Neuron (in vitro differentiated cells): ENCODE measurements around the gene DEPDC1B.

Experiments used
- H2AFZ ChIP-seq: one replicate; pipeline ENCODE4 v1.6.1; 2013; ENCODE audit warnings: low read depth, mild to moderate bottlenecking, inconsistent platforms, low read length, moderate library complexity
- H3K27me3 ChIP-seq: one replicate; pipeline ENCODE4 v1.6.1; 2013; ENCODE audit warnings: low read length; ENCODE audit not compliant: insufficient read depth
- H3K36me3 ChIP-seq: one replicate; pipeline ENCODE4 v1.6.1; 2013; ENCODE audit warnings: low read length; ENCODE audit not compliant: insufficient read depth
- H3K4me1 ChIP-seq: one replicate; pipeline ENCODE4 v1.6.1; 2013; ENCODE audit warnings: low read length; ENCODE audit not compliant: insufficient read depth
- H3K4me3 ChIP-seq: 2 replicates; pipeline ENCODE4 v1.5.1; 2013; ENCODE audit warnings: mild to moderate bottlenecking, low read length, moderate library complexity
- H3K9me3 ChIP-seq: one replicate; pipeline ENCODE4 v1.6.1; 2013; ENCODE audit warnings: low read length

The DEPDC1B gene

DNA sequence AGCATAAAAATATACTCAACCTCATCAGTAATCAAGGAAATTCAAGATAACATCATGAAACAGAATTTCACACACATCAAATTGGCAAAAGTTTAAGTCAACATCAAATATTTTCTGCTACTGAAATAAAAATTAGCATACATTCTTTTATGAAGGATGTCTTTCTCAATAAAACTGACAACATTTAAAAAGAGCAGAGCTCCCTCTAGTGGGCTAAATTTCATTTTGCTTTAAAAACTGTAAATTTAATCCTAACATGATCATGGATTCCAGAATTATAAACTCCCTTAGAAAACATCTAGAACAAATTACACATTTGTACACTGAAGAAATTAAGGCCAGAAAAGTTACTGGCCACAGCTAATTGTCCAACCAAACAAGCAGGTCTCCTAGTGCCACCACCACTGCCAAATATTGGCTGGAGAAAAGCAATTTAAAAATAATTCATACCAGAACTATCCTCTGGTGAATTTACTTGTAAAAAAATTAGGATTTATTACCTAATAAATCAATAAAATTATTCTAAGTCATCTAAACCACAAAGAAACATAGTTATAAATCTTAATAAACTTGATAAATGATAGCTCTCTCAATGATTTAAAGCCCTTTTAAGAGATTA is 31.2 kb downstream of the DEPDC1B start:
- H2AFZ ChIP-seq, result no peak overlapping the region
- H3K4me3 ChIP-seq, result no peak overlapping the region
- H3K27me3 ChIP-seq, result no peaks in the 10 kb centered on the region
- H3K9me3 ChIP-seq, result peaks cover 3% of the 10 kb centered on the region
- peaks cover 9% of the 10 kb centered on the region for H3K36me3 ChIP-seq
- no peaks in the 10 kb centered on the region for H3K4me1 ChIP-seq

DNA sequence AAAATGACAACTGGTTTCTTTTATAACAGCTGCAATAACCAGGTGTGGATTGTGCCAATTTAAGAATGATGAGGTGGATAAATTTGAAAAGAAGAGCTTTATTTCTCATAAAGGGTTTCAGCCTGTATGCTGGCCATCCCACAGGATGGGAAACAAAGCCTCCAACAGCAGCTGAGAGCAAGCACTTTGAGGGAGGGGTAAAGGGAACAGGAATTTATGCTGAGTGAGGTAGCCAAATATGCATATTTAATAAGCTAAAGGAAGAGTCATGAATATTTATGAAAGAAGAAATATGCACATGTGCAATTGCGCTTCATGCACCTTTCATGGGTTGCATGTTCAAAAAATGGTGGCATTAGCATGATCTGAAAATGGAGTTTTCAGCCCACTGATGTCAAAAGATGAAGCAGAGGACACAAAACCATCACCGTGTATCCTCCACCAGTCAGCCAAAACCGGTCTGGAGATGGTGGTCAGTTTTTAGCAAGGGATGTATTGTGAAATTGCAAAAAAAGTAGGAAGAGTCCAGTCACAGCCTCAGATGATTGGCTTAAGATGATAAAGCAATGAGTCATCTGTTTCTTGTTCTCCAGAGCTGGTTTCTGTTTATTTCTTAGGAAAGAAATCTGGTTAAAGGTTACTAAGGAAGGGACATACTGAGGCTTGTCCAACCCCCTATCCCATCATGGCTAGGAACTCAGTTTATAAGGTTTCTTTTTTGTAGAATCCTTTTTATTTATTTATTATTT is 47.9 kb downstream of the DEPDC1B start:
- Histone ChIP-seq H3K27me3 (no peaks in the 10 kb centered on the region), H2AFZ (no peak overlapping the region), H3K4me3 (no peak overlapping the region), H3K9me3 (peaks cover 2% of the 10 kb centered on the region), H3K36me3 (no peaks in the 10 kb centered on the region), H3K4me1 (no peaks in the 10 kb centered on the region)

- Histone ChIP-seq H3K36me3 (peaks cover 4% of the 10 kb centered on the region), H3K9me3 (peaks cover 4% of the 10 kb centered on the region)
Observed at GRCh38 chr5:60649288-60649917, 50.6 kb downstream of the DEPDC1B start.

DNA sequence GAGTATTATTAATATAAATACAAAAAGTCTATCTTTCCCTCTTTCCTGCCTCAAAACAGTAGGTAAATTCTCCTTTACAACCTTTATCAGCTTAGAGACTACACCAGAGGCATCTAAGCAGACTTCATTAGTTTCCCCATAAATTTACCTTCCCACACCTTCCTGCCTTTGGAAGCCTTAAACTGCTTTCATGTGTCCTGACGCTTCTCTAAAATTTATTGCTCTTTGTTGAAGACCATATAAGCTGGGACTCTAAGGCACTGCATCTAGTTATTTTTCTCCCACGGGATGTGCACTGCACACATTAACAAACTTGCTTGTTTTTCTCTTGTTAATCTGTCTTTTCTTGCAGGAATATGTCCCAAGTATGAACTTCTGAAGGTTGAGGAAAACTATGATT is 51.8 kb downstream of the DEPDC1B start:
- peaks cover 4% of the 10 kb centered on the region for H3K9me3 ChIP-seq
- no peaks in the 10 kb centered on the region for H3K27me3 ChIP-seq
- H2AFZ ChIP-seq, result no peak overlapping the region
- H3K4me1 ChIP-seq, result no peaks in the 10 kb centered on the region
- peaks cover 12% of the 10 kb centered on the region for H3K36me3 ChIP-seq
- H3K4me3 ChIP-seq, result no peak overlapping the region

More at GRCh38 chr5:60649288-60649917, 50.6 kb downstream of the DEPDC1B start:
- H3K27me3 ChIP-seq, result no peaks in the 10 kb centered on the region
- no peak overlapping the region for H2AFZ ChIP-seq
- H3K4me1 ChIP-seq, result no peaks in the 10 kb centered on the region
- no peak overlapping the region for H3K4me3 ChIP-seq

GRCh38 chr5:60640901-60641300 is 59.1 kb downstream of the DEPDC1B start:
- H3K9me3 ChIP-seq, result peaks cover 8% of the 10 kb centered on the region
- H3K27me3 ChIP-seq, result no peaks in the 10 kb centered on the region
- no peak overlapping the region for H2AFZ ChIP-seq
- H3K36me3 ChIP-seq, result peaks cover 51% of the 10 kb centered on the region
- H3K4me1 ChIP-seq, result no peaks in the 10 kb centered on the region
- no peak overlapping the region for H3K4me3 ChIP-seq

GRCh38 chr5:60639544-60639943 is 60.4 kb downstream of the DEPDC1B start:
- Histone ChIP-seq H3K4me1 (no peaks in the 10 kb centered on the region), H3K27me3 (no peaks in the 10 kb centered on the region), H3K9me3 (peaks cover 9% of the 10 kb centered on the region), H2AFZ (no peak overlapping the region), H3K4me3 (no peak overlapping the region), H3K36me3 (peaks cover 54% of the 10 kb centered on the region)

- Histone ChIP-seq H3K4me3 (no peak overlapping the region), H3K27me3 (no peaks in the 10 kb centered on the region), H2AFZ (no peak overlapping the region), H3K9me3 (peaks cover 9% of the 10 kb centered on the region), H3K36me3 (peaks cover 48% of the 10 kb centered on the region), H3K4me1 (no peaks in the 10 kb centered on the region)
Observed at GRCh38 chr5:60638300-60638699, 61.7 kb downstream of the DEPDC1B start.

- Histone ChIP-seq H3K4me1 (no peaks in the 10 kb centered on the region), H3K36me3 (peaks cover 48% of the 10 kb centered on the region)
Observed at GRCh38 chr5:60636644-60637043, 63.3 kb downstream of the DEPDC1B start.

DNA sequence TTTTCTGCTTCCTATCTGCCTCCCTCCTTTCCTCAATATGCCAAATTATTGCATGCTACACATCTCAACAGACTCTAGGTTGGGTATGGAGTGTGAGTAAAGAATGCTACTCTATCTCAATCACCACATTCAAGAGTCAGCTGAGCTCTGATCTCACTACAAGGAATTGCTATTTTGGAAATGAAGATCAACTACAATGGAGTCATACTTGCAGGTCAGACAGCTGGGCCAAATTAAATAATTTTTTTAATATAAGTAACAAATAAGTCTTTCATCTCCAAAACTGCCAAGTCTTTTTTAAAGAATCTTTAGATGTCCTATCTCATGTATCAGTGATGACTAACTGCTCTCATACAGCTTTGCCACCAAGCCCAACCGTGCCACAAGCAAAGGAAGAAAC is 64.0 kb downstream of the DEPDC1B start:
- H2AFZ ChIP-seq, result no peak overlapping the region
- peaks cover 52% of the 10 kb centered on the region for H3K36me3 ChIP-seq
- H3K4me1 ChIP-seq, result no peaks in the 10 kb centered on the region
- H3K27me3 ChIP-seq, result no peaks in the 10 kb centered on the region
- peaks cover 16% of the 10 kb centered on the region for H3K9me3 ChIP-seq
- no peak overlapping the region for H3K4me3 ChIP-seq

More at GRCh38 chr5:60636644-60637043, 63.3 kb downstream of the DEPDC1B start:
- Histone ChIP-seq H3K27me3 (no peaks in the 10 kb centered on the region), H3K4me3 (no peak overlapping the region), H2AFZ (no peak overlapping the region), H3K9me3 (peaks cover 11% of the 10 kb centered on the region)

- H2AFZ ChIP-seq, result no peak overlapping the region
- H3K9me3 ChIP-seq, result peaks cover 17% of the 10 kb centered on the region
- H3K27me3 ChIP-seq, result no peaks in the 10 kb centered on the region
- H3K4me1 ChIP-seq, result no peaks in the 10 kb centered on the region
- peaks cover 62% of the 10 kb centered on the region for H3K36me3 ChIP-seq
- H3K4me3 ChIP-seq, result no peak overlapping the region
Observed at GRCh38 chr5:60634051-60634450, 65.9 kb downstream of the DEPDC1B start.

DNA sequence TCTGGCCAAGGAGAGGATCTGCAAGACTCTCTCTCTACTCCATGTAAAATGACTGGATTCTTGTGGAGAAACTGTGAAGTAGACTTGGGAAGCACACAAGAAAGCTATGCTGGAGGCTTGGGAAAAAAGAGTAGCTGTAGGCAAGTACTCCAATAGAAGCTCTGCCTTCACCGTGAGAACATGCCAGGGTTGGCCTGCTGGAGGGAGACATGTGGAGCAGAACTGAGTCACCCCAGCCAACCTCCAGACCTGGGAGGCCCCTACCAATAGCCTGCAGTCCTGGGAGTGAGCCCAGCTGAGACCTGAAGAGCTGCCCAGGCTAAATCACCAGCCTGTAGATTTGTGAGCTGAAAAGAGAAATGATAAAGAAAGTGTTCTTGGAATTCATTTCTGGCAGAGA is 66.6 kb downstream of the DEPDC1B start:
- Histone ChIP-seq H3K27me3 (no peaks in the 10 kb centered on the region), H3K4me3 (no peak overlapping the region), H3K9me3 (peaks cover 17% of the 10 kb centered on the region), H3K4me1 (no peaks in the 10 kb centered on the region), H3K36me3 (peaks cover 59% of the 10 kb centered on the region), H2AFZ (no peak overlapping the region)

DNA sequence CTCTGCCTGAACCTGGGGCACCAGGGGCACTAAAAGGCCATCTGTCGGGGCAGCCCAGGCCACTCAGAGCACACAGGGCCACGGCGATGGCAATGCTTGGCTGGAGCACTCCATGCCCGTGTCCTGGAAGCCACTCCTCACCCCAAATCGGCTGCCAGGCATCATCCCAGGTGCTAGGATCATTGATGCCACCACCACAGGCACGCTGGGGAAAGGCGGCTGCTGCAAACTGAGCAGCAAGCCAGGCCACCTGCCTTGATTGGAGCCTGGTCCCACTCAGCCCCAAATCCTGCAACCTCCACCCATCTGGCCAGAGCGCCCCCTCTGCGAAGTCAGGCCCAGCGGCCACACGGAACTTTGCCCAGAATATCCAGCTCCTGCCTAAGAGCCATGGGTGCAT is 67.8 kb downstream of the DEPDC1B start:
- Histone ChIP-seq H3K4me1 (no peaks in the 10 kb centered on the region), H3K27me3 (no peaks in the 10 kb centered on the region), H3K36me3 (peaks cover 49% of the 10 kb centered on the region), H3K9me3 (peaks cover 16% of the 10 kb centered on the region), H2AFZ (no peak overlapping the region), H3K4me3 (no peak overlapping the region)

- H3K27me3 ChIP-seq, result no peaks in the 10 kb centered on the region
- peaks cover 39% of the 10 kb centered on the region for H3K36me3 ChIP-seq
- H3K4me1 ChIP-seq, result no peaks in the 10 kb centered on the region
Observed at GRCh38 chr5:60630836-60631235, 69.1 kb downstream of the DEPDC1B start.

More at GRCh38 chr5:60630836-60631235, 69.1 kb downstream of the DEPDC1B start:
- Histone ChIP-seq H3K9me3 (peaks cover 9% of the 10 kb centered on the region), H2AFZ (no peak overlapping the region), H3K4me3 (no peak overlapping the region)
